ENCODE data around the gene BRI3.

- TF ChIP-seq CTCF (IDR thresholded peaks at IDR 0.05) = no peak
- no peak for TF ChIP-seq POLR2A (IDR thresholded peaks at IDR 0.05)
These were observed 3.1 kb upstream of the BRI3 start for GRCh38 chr7:98278408-98278807.

Measured in prostate gland (tissue), 2 donors.